Measurements from ENCODE around the gene P4HB.

DNA sequence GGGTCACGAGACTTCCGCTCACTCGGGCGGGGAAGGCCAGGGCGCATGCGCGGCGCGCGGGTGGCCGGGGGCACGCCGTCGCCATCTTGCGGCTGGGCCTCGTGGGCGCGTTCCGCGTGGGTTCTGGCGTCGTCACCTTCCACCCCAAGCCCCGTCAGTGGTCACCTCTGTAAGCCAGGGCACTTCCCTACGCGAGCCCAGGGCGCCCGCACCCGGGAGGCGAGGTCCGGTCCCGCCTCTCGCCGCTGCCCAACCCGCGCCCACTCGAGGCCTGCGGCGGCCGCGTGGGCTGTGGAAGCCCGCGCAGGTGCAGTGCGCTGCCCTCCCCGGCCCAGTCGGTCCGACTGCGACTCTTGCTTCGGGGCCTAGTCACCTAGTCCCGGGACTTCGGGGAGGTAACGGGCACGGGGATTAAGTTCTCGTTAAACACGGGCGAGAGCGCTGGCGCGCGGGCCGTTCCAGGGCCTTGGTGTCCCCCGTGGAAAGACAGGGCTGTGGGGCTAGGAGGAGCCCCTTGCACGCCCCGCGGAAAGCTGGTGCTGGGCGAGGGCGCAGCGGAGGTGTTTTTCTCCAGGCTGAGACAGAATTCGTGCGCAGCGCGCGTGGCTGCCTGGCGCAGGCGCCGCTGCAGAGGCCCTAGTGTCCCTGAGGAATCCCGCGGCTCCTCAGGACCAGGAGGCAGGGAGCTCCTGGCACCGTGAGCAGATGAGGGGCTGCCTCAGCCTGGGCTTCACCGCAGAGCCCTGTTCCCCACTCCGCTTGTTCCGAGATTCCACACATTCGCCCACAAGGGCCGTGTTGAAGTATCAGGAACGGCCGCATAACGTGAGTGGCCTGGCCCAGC lies 11.3 kb upstream of the P4HB start:
- TF ChIP-seq, protein P1, sequence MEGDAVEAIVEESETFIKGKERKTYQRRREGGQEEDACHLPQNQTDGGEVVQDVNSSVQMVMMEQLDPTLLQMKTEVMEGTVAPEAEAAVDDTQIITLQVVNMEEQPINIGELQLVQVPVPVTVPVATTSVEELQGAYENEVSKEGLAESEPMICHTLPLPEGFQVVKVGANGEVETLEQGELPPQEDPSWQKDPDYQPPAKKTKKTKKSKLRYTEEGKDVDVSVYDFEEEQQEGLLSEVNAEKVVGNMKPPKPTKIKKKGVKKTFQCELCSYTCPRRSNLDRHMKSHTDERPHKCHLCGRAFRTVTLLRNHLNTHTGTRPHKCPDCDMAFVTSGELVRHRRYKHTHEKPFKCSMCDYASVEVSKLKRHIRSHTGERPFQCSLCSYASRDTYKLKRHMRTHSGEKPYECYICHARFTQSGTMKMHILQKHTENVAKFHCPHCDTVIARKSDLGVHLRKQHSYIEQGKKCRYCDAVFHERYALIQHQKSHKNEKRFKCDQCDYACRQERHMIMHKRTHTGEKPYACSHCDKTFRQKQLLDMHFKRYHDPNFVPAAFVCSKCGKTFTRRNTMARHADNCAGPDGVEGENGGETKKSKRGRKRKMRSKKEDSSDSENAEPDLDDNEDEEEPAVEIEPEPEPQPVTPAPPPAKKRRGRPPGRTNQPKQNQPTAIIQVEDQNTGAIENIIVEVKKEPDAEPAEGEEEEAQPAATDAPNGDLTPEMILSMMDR (conservative IDR thresholded peaks at IDR 0.05; ENCODE audit: low read depth in 2 of 2) = peak; percentile 14 to 27; a peak in 1 of 4 replicates
- TF ChIP-seq POLR2AphosphoS5 (IDR thresholded peaks at IDR 0.05; ENCODE audit: low read depth) (peak; percentile 80), ZNF114 (CRISPR knock-in tag; IDR thresholded peaks at IDR 0.05) (no peak), NANOG (IDR thresholded peaks at IDR 0.05; ENCODE audit: borderline replicate concordance) (no peak), EZH2phosphoT487 (IDR thresholded peaks at IDR 0.05; ENCODE audit: unreplicated experiment) (no peak), EZH2 (IDR thresholded peaks at IDR 0.05; ENCODE audit: low read depth, unreplicated experiment) (no peak), JUNB (IDR thresholded peaks at IDR 0.05; ENCODE audit: unreplicated experiment) (no peak), CREB1 (CRISPR knock-in tag; IDR thresholded peaks at IDR 0.05; ENCODE audit: low read depth) (no peak), ZNF331 (CRISPR knock-in tag; IDR thresholded peaks at IDR 0.05; ENCODE audit: low read depth) (no peak), STAT1 (IDR thresholded peaks at IDR 0.05; ENCODE audit: unreplicated experiment) (no peak)
- TF ChIP-seq, protein P2, sequence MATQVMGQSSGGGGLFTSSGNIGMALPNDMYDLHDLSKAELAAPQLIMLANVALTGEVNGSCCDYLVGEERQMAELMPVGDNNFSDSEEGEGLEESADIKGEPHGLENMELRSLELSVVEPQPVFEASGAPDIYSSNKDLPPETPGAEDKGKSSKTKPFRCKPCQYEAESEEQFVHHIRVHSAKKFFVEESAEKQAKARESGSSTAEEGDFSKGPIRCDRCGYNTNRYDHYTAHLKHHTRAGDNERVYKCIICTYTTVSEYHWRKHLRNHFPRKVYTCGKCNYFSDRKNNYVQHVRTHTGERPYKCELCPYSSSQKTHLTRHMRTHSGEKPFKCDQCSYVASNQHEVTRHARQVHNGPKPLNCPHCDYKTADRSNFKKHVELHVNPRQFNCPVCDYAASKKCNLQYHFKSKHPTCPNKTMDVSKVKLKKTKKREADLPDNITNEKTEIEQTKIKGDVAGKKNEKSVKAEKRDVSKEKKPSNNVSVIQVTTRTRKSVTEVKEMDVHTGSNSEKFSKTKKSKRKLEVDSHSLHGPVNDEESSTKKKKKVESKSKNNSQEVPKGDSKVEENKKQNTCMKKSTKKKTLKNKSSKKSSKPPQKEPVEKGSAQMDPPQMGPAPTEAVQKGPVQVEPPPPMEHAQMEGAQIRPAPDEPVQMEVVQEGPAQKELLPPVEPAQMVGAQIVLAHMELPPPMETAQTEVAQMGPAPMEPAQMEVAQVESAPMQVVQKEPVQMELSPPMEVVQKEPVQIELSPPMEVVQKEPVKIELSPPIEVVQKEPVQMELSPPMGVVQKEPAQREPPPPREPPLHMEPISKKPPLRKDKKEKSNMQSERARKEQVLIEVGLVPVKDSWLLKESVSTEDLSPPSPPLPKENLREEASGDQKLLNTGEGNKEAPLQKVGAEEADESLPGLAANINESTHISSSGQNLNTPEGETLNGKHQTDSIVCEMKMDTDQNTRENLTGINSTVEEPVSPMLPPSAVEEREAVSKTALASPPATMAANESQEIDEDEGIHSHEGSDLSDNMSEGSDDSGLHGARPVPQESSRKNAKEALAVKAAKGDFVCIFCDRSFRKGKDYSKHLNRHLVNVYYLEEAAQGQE (IDR thresholded peaks at IDR 0.05; ENCODE audit: unreplicated experiment) = peak; percentile 15
- TF ChIP-seq, protein P3, sequence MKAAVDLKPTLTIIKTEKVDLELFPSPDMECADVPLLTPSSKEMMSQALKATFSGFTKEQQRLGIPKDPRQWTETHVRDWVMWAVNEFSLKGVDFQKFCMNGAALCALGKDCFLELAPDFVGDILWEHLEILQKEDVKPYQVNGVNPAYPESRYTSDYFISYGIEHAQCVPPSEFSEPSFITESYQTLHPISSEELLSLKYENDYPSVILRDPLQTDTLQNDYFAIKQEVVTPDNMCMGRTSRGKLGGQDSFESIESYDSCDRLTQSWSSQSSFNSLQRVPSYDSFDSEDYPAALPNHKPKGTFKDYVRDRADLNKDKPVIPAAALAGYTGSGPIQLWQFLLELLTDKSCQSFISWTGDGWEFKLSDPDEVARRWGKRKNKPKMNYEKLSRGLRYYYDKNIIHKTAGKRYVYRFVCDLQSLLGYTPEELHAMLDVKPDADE (IDR thresholded peaks at IDR 0.05) = peak; percentile 57; the same call in 1 of the 2 replicates
- TF ChIP-seq, protein P4, sequence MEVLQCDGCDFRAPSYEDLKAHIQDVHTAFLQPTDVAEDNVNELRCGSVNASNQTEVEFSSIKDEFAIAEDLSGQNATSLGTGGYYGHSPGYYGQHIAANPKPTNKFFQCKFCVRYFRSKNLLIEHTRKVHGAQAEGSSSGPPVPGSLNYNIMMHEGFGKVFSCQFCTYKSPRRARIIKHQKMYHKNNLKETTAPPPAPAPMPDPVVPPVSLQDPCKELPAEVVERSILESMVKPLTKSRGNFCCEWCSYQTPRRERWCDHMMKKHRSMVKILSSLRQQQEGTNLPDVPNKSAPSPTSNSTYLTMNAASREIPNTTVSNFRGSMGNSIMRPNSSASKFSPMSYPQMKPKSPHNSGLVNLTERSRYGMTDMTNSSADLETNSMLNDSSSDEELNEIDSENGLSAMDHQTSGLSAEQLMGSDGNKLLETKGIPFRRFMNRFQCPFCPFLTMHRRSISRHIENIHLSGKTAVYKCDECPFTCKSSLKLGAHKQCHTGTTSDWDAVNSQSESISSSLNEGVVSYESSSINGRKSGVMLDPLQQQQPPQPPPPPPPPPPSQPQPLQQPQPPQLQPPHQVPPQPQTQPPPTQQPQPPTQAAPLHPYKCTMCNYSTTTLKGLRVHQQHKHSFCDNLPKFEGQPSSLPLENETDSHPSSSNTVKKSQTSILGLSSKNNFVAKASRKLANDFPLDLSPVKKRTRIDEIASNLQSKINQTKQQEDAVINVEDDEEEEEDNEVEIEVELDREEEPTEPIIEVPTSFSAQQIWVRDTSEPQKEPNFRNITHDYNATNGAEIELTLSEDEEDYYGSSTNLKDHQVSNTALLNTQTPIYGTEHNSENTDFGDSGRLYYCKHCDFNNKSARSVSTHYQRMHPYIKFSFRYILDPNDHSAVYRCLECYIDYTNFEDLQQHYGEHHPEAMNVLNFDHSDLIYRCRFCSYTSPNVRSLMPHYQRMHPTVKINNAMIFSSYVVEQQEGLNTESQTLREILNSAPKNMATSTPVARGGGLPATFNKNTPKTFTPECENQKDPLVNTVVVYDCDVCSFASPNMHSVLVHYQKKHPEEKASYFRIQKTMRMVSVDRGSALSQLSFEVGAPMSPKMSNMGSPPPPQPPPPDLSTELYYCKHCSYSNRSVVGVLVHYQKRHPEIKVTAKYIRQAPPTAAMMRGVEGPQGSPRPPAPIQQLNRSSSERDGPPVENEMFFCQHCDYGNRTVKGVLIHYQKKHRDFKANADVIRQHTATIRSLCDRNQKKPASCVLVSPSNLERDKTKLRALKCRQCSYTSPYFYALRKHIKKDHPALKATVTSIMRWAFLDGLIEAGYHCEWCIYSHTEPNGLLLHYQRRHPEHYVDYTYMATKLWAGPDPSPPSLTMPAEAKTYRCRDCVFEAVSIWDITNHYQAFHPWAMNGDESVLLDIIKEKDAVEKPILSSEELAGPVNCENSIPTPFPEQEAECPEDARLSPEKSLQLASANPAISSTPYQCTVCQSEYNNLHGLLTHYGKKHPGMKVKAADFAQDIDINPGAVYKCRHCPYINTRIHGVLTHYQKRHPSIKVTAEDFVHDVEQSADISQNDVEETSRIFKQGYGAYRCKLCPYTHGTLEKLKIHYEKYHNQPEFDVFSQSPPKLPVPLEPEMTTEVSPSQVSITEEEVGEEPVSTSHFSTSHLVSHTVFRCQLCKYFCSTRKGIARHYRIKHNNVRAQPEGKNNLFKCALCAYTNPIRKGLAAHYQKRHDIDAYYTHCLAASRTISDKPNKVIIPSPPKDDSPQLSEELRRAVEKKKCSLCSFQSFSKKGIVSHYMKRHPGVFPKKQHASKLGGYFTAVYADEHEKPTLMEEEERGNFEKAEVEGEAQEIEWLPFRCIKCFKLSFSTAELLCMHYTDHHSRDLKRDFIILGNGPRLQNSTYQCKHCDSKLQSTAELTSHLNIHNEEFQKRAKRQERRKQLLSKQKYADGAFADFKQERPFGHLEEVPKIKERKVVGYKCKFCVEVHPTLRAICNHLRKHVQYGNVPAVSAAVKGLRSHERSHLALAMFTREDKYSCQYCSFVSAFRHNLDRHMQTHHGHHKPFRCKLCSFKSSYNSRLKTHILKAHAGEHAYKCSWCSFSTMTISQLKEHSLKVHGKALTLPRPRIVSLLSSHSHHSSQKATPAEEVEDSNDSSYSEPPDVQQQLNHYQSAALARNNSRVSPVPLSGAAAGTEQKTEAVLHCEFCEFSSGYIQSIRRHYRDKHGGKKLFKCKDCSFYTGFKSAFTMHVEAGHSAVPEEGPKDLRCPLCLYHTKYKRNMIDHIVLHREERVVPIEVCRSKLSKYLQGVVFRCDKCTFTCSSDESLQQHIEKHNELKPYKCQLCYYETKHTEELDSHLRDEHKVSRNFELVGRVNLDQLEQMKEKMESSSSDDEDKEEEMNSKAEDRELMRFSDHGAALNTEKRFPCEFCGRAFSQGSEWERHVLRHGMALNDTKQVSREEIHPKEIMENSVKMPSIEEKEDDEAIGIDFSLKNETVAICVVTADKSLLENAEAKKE (CRISPR knock-in tag; IDR thresholded peaks at IDR 0.05) = no peak

Data from GM23338 (cell line).